Panc1 (cell line): ENCODE data around the gene FILIP1. TPM values are rescaled to one million over a fixed set of nuclear protein-coding genes. Genes with fewer than 3 reads are reported as not detected.

Experiments used
- ATAC-seq: fragments of 200-7000 bp; cut with Tn5 transposase; 2 replicates; pipeline ENCODE4 v1.9.1; 2020; ENCODE audit warnings: mild to moderate bottlenecking, moderate library complexity
- BruUV-seq: library from RNA; stranded (reverse); fragments of 400-500 nt; replicated peaks from 2 replicates; lab custom pipeline; 2021; lab: Mats Ljungman, UMichigan
- CTCF ChIA-PET: fragments of 300-600 bp; sonication (Branson Sonifier 250); formaldehyde crosslinking; loops from one replicate; lab custom pipeline; 2022; ENCODE audit warnings: antibody characterized with exemption; lab: Charles Lee
- POLR2A ChIA-PET: fragments of 300-600 bp; sonication (Branson Sonifier 250); formaldehyde crosslinking; loops from one replicate; lab custom pipeline; 2022; ENCODE audit warnings: antibody characterized with exemption; lab: Charles Lee
- DNase-seq: peaks from one replicate; pipeline ENCODE4 v3.0.0-alpha.2; 2010; ENCODE audit warnings: low read depth, low spot score
- H3K27ac ChIP-seq: 2 replicates; pipeline ENCODE4 v1.5.1; 2011; ENCODE audit warnings: mild to moderate bottlenecking, low read length, inconsistent platforms
- H3K27me3 ChIP-seq: fragments of 200-500 bp; sonication (Bioruptor generic); 2 replicates; pipeline ENCODE4 v1.6.0; 2014; ENCODE audit warnings: low read length, inconsistent platforms; ENCODE audit not compliant: control insufficient read depth, insufficient read depth
- H3K36me3 ChIP-seq: fragments of 200-500 bp; sonication (Bioruptor generic); 2 replicates; pipeline ENCODE4 v1.5.1; 2014; ENCODE audit warnings: inconsistent platforms, mild to moderate bottlenecking, low read length, moderate library complexity; ENCODE audit not compliant: control insufficient read depth, insufficient read depth
- H3K4me1 ChIP-seq: 2 replicates; pipeline ENCODE4 v1.5.1; 2011; ENCODE audit warnings: inconsistent platforms, mild to moderate bottlenecking, low read length, moderate library complexity; ENCODE audit not compliant: control insufficient read depth, insufficient read depth
- H3K4me3 ChIP-seq, 2 experiments: 2 replicates each; pipeline ENCODE4 v1.5.1; 2011 to 2012; ENCODE audit warnings: low read depth in 2 of 2, low read length in 2 of 2, mild to moderate bottlenecking in 2 of 2, inconsistent platforms in 1 of 2, moderate library complexity in 1 of 2
- H3K9me3 ChIP-seq: fragments of 200-500 bp; sonication (Bioruptor generic); 2 replicates; pipeline ENCODE4 v1.5.1; 2014; ENCODE audit warnings: low read depth, mild to moderate bottlenecking, inconsistent platforms, low read length, moderate library complexity; ENCODE audit not compliant: control insufficient read depth, insufficient read depth
- CTCF ChIP-seq: fragments of 450-650 bp; IDR thresholded peaks from 2 replicates; pipeline ENCODE4 v1.5.1; 2017; ENCODE audit warnings: mild to moderate bottlenecking
- POLR2AphosphoS5 ChIP-seq: IDR thresholded peaks from 2 replicates; pipeline ENCODE4 v1.6.1; 2012; ENCODE audit warnings: mild to moderate bottlenecking, low read depth, low read length, moderate library complexity
- REST ChIP-seq, 2 experiments: IDR thresholded peaks; 2 replicates each; pipeline ENCODE4 v1.6.1; 2011 to 2012; ENCODE audit warnings: low read depth in 2 of 2, control low read depth in 1 of 2, low read length in 1 of 2, mild to moderate bottlenecking in 1 of 2, moderate library complexity in 1 of 2; ENCODE audit not compliant: insufficient read depth in 1 of 2
- SIN3A ChIP-seq: IDR thresholded peaks from 2 replicates; pipeline ENCODE4 v1.6.1; 2012; ENCODE audit warnings: low read depth, mild to moderate bottlenecking, low read length, moderate library complexity, borderline replicate concordance; ENCODE audit not compliant: insufficient read depth
- TCF7L2 ChIP-seq: IDR thresholded peaks from 2 replicates; pipeline ENCODE4 v1.6.1; 2011; ENCODE audit warnings: mild to moderate bottlenecking, low read depth, low read length, inconsistent platforms
- in situ Hi-C: cut with HindIII; loops from 2 replicates; pipeline ENCODE4 v1.10.0; 2016; ENCODE audit warnings: low sequenced_read_pairs, low pct_unique_long_range_greater_than_20kb
- intact Hi-C: fragments of 100-400 bp; cut with micrococcal nuclease; formaldehyde crosslinking; loops from one replicate; pipeline ENCODE4 v1.10.0; 2022; ENCODE audit not compliant: unreplicated experiment
- total RNA-seq: library from RNA; stranded (reverse); gene quantifications from one replicate; pipeline ENCODE4 v1.2.1, GENCODE V29; 2021; ENCODE audit not compliant: unreplicated experiment

The FILIP1 gene
- total RNA-seq, 1 experiment from 2014 or later: 0.26 TPM

GRCh38 chr6:75402296-75402695 is 91.3 kb downstream of the FILIP1 start:
- ChIA-PET CTCF (no interaction called here), POLR2A (no interaction called here)
- peaks cover 3% of the 10 kb centered on the region; the same call in 1 of the 2 replicates for H3K27me3 ChIP-seq
- intact Hi-C loops: no loop called here
- DNase-seq: no peak
- no peaks in the 10 kb centered on the region for H3K4me1 ChIP-seq
- in situ Hi-C loops: no loop called here
- no peak overlapping the region for H3K27ac ChIP-seq
- no peak overlapping the region for H3K4me3 ChIP-seq
- H3K9me3 ChIP-seq: no peaks in the 10 kb centered on the region
- H3K36me3 ChIP-seq: no peaks in the 10 kb centered on the region
- no peak for TF ChIP-seq CTCF
- no peak for TF ChIP-seq TCF7L2
- TF ChIP-seq POLR2AphosphoS5: no peak
- no peak for TF ChIP-seq REST (IDR thresholded peaks at IDR 0.05; ENCODE audit: insufficient read depth in 1 of 2, low read depth in 2 of 2, low read length in 1 of 2)
- TF ChIP-seq SIN3A: no peak
- BruUV-seq: no TSS peak
- no peak for ATAC-seq

- H3K36me3 ChIP-seq: no peaks in the 10 kb centered on the region
- H3K4me1 ChIP-seq: no peaks in the 10 kb centered on the region
- ATAC-seq (no peak), DNase-seq (no peak)
- H3K9me3 ChIP-seq: no peaks in the 10 kb centered on the region
- no peak for TF ChIP-seq CTCF
- no peak for TF ChIP-seq SIN3A
- no peak for TF ChIP-seq TCF7L2
- no peak for TF ChIP-seq REST (IDR thresholded peaks at IDR 0.05; ENCODE audit: insufficient read depth in 1 of 2, low read depth in 2 of 2, low read length in 1 of 2)
- TF ChIP-seq POLR2AphosphoS5: no peak
- CTCF ChIA-PET: interaction anchor here (0.7 kb wide), 1 partner anchor 13 kb away, joined by 8 read pairs; no protein-coding TSS in a partner anchor
- H3K27ac ChIP-seq: no peak overlapping the region
- POLR2A ChIA-PET: no interaction called here
- in situ Hi-C loops (no loop called here), intact Hi-C loops (no loop called here)
- no TSS peak for BruUV-seq
- H3K4me3 ChIP-seq: no peak overlapping the region
- H3K27me3 ChIP-seq: peaks cover 3% of the 10 kb centered on the region; the same call in 1 of the 2 replicates
Observed at GRCh38 chr6:75397656-75398465, 95.7 kb downstream of the FILIP1 start.
